DMS 273 (cell line): ENCODE results near the gene GJA10.

Experiments
- DNase-seq: peaks from one replicate; lab custom pipeline; 2025; ENCODE audit not compliant: unreplicated experiment; lab: John Stamatoyannopoulos, UW

Gene GJA10

GRCh38 chr6:89916136-89916920, 22.1 kb downstream of the GJA10 start:
- no peak for DNase-seq

DNA sequence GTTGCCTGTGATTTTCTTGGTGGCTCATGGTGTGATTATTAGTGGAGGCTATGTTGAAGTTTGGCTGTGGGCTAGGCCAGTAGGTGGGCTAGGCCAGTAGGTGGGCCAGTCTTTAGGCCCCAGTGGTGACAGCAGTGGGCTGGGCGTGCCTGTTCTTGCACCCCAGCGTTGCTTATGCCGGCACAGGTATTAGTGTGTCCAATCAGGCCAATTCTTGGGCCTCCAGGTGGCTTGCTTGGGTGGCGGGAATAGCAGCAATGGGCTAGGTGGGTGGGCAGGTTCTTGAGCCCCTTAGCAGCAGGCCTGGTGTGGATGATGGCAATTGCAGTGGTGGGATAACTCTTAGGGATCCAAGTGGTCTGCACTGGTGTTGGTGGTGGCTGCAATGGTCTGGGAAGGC, 22.9 kb downstream of the GJA10 start:
- no peak for DNase-seq

GRCh38 chr6:89917801-89918366, 23.6 kb downstream of the GJA10 start:
- no peak for DNase-seq

GRCh38 chr6:89921197-89921596, 26.9 kb downstream of the GJA10 start:
- no peak for DNase-seq

DNA sequence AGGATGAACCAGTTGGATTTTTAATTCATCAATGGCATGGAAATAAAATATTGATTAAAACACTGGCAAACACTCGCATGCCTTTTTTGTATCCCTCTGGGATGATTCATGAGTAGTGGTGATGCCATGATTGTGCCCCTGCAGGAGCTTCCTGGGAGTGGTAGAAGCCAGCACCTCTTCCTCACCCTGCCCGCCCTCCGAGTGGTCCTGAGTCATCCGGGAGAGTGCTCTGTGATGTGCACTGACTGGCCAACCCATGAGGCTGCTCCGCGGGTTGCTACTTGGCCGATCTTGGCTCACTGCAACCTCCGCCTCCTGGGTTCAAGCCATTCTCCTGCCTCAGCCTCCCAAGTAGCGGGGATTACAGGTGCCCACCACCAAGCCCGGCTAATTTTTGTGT, 27.4 kb downstream of the GJA10 start:
- DNase-seq = no peak

- DNase-seq = no peak
Measured at GRCh38 chr6:89924231-89924630, 30.0 kb downstream of the GJA10 start.

DNA sequence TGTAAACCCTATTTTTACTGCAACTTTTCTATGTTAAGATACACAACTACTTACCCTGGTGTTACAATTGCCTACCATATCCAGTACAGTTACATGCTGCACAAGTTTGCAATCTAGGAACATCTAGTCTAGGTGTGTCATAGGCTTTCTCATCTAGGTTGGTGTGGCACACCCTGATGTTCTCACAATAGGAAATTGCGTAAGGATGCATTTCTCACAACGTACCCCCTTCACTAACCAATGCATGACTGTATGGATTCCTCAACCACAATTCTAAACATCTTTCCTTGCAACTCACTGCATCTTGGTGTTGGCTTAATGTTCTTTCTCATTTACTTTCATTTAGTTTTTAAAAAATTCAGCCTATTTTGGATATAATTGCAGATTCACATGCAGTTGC, 31.6 kb downstream of the GJA10 start:
- DNase-seq = no peak

DNA sequence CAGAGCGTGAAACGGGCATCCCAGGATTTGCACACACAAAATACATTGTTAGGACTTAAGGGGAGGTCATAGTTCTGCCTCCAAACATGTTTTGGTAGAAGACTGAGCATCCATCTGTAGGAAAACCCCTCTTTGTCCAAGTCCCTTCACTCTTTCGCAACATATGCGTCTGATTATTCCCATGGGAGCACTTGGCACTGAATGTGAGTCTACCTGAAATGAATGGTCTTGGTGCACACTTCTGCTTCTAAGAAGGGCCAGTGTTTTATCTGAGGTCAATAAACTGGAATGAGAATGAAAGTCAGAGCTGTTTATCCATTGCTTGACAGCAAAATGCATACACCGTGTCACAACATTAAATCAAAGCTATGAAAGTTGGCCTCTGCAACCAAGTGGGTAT, 33.0 kb downstream of the GJA10 start:
- DNase-seq = no peak

GRCh38 chr6:89927791-89928550, 33.7 kb downstream of the GJA10 start:
- no peak for DNase-seq

GRCh38 chr6:89928604-89929003, 34.3 kb downstream of the GJA10 start:
- no peak for DNase-seq

DNA sequence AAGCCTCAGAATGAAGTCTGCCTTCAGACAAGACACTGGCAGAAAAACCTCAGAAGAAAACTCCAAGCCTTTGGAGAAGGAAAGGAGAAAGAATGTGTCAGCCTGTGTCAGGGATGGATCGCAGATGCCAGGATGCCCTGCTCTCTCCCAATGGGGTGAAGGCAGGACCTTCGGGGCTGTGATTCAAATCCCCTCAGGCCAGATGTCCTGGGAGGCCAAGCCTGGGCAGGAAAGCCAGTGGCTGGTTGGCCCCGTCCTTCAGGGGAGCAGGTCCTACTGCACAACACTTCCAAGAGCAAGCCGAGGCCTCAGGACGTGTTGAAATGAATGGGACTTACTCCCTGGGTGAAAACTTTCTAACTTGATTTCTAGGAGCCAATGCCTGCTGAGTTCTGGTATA, 36.5 kb downstream of the GJA10 start:
- no peak for DNase-seq

- no peak for DNase-seq
Measured at GRCh38 chr6:89932245-89932802, 38.1 kb downstream of the GJA10 start.

DNA sequence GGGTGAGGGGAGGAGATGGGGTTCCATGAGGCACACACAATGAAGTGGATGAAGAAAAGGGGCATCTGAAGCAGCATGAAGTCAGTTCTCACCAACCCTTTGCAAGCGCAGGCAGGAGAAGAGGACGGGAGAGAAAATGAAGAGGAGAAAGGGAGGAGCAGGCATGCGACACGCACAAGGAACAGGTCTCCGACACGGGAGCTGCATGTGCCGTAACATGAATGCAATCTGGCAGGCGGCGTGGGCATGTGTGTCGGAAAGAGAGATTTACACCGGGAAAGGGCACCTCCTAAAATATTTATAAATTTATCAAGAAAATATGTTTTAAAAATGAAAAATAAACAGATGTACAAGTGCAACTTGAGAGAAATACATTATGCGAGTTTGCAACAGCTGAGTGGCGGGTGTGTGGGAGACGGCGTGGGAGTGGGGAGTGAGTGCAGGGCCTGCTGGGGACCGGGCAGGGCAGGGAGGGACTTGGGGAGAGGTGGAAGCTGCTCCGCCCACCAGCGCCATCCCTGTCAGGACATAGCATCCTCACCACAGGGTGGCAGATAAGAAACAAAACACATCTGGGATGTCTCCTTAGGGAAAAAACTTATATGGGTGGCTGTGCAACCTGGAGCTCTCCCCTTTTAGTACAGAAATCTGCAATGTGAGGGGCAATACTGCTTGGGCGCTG, 40.6 kb downstream of the GJA10 start:
- DNase-seq = no peak

DNA sequence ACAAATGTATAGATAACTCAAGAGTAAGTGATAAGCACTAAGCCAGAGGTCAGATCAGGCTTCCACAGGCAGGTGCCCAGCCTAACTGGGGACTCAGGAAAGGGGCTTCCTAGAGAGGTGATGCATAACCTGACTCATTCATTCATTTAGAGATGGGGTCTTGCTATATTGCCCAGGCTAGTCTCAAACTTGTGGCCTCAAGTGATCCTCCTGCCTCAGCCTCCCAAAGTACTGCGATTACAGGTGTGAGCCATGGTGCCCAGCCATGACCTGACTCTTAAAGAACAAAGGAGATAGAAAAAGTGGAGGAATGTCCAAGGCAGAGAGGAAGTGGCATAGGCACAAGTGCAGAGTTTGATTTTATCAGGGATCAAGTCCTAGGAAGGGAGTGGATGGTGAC, 41.9 kb downstream of the GJA10 start:
- DNase-seq = no peak

GRCh38 chr6:89938014-89938413, 43.7 kb downstream of the GJA10 start:
- no peak for DNase-seq

GRCh38 chr6:89939144-89939543, 44.9 kb downstream of the GJA10 start:
- no peak for DNase-seq

DNA sequence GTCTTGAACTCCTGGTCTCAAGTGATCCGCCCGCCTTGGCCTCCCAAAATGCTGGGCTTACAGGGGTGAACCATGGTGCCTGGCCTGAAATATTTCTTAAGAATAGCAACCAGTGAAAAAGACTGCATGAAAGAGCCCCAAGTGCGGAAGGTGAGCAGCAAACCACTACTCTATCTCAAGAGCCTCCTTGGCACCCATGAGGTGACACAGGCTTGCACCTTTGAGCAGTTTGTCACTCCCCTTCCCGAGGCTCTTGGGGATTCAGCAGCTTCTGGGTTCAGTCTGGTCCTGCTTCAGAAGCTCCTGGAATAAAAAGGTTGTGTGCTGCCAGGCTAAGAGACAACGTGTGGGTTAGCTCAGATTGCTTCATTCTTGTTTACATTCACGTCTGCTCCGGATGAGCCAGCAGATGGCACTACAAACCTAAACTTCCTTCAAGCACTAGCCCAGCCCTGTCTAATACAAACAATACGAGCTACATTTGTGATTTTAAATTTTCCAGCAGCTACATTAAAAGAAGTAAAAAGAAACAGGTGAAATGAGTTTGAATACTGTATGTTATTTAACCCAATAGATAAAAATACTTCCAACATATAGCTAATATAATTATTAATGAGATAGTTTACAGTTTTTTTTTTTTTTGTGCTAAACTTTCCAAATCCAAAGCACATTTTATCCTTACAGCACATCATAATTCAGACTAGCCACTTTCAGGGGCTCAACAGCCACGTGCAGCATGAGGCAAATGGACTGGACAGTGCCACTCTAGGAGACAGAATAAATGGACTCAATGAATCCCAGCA, 46.2 kb downstream of the GJA10 start:
- peak; percentile 88 for DNase-seq

DNA sequence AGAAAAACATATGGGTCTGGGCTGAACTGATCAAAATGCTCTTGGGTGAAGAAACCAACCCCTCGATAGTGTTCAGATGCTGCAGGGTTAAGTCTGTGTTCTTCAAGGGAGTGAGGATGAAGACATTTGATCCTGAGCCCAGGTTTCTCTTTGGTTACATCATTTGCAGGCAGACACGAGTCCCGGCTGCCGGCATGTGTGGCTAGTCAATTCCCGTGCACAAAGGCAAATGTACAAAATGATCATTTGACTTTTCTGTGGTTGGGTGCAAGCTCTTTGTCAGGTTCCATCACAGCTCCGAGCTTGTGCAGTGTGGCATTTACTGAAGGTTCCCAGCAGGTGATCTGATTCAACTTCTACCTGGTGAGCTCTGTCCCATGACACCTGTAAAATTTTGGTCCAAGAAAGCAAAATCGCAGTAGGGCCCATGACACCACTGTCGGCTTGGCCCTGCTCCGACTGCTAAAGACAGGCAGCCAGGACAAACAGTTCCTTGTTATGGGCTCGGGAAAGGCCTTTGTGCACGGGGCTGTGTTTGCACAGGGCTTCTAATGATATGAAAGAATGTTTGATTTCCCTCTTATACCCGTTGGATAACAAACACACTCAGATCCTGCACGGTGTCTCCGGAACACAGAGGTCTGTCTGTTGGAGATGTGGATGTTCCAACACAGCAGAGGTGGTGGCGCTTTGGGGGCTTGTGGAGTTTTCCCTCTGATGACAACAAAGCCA, 46.9 kb downstream of the GJA10 start:
- no peak for DNase-seq

GRCh38 chr6:89941763-89942497, 47.7 kb downstream of the GJA10 start:
- no peak for DNase-seq
